Measurements from ENCODE around the gene EFCAB5.
"Not testable (repeated sequence)": the region's sequence is repeated elsewhere in the genome, so short reads cannot be mapped to it uniquely, and the experiment has no call there.

GRCh38 chr17:30025325-30025724 lies 83.9 kb downstream of the EFCAB5 start:
- not testable (repeated sequence) for TF ChIP-seq CTCF (IDR thresholded peaks at IDR 0.05; ENCODE audit: insufficient read depth, low read length, poor library complexity, severe bottlenecking); EZH2phosphoT487 (conservative IDR thresholded peaks at IDR 0.05; ENCODE audit: low read length)
